GM13977 (cell line): ENCODE measurements around the gene KRTAP10-8.

Experiments used
- DNase-seq: peaks from one replicate; pipeline ENCODE4 v3.0.0; 2012; ENCODE audit warnings: low spot score
- in situ Hi-C: fragments of 300-500 bp; cut with MboI; formaldehyde crosslinking; loops from one replicate; pipeline ENCODE4 v1.12.0; 2022; ENCODE audit warnings: low sequenced_read_pairs, low pct_unique_long_range_greater_than_20kb, mixed read lengths, inconsistent platforms; ENCODE audit not compliant: unreplicated experiment
- TF ChIP-seq, protein P1 (sequence below): IDR thresholded peaks from 2 replicates; pipeline ENCODE4 v1.5.1; 2012; ENCODE audit warnings: mild to moderate bottlenecking, control low read depth; ENCODE audit not compliant: insufficient read depth; ENCODE audit errors: extremely low read depth, missing control alignments

KRTAP10-8 gene

DNA sequence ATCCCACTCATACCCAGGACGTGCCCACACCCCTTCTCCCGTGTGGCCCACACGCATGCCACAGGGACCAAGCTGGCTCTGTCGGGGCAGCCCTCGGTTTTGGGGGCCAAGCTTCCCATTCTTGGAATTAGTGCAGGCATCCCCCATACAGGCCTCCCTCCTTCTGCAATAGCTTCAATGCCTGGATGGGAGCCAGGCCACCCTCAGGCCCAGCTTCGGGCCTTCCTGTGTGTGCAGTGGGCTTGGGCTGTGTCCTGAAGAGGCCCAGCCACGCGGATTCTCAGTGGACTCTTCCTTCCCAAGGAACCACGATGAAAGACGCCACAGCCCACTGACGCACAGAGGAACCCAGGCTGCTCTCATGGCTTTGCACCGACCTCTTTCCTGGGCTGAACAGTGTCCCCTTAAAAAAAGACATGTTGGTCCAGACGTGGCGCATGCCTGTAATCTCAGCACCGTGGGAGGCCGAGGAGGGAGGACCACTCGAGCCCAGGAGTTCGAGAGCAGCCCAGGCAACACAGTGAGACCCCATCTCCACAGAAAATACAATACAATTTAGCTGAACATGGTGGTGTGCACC lies 37.7 kb downstream of the KRTAP10-8 start:
- TF ChIP-seq, protein P1, sequence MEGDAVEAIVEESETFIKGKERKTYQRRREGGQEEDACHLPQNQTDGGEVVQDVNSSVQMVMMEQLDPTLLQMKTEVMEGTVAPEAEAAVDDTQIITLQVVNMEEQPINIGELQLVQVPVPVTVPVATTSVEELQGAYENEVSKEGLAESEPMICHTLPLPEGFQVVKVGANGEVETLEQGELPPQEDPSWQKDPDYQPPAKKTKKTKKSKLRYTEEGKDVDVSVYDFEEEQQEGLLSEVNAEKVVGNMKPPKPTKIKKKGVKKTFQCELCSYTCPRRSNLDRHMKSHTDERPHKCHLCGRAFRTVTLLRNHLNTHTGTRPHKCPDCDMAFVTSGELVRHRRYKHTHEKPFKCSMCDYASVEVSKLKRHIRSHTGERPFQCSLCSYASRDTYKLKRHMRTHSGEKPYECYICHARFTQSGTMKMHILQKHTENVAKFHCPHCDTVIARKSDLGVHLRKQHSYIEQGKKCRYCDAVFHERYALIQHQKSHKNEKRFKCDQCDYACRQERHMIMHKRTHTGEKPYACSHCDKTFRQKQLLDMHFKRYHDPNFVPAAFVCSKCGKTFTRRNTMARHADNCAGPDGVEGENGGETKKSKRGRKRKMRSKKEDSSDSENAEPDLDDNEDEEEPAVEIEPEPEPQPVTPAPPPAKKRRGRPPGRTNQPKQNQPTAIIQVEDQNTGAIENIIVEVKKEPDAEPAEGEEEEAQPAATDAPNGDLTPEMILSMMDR, result no peak
- DNase-seq, result no peak
- in situ Hi-C loops, result no loop called here

DNA sequence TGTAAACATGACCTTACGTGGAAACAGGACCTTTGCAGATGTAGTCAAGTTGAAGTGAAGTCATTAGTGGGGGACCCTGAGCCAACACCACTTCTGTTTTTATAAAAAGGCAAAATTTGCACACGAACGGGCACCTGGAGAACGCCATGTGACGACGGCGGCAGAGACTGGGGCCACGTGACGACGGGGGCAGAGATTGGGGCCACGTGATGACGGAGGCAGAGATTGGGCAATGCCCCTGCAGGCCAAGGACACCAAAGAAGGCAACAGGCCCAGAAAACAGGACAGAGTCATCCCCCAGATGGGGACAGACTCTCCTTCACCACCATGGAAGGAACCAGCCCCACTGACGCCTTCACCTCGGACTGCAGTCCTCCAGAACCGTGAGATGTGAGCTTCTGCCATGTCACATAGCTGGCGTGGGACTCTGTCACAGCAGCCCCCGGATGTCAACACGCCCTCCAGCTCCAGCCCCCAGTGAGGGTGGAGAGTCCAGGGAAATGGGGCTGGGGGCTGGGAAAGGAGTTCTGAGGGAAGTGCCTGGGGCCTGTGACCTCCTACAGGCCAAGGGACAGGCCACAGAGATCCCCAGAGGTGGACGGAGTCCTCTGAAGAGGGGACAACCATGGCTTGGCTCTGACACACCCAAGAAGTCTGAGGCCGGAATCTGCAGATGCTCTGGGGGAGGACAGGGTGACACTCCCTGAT lies 38.5 kb downstream of the KRTAP10-8 start:
- no peak for DNase-seq
- TF ChIP-seq, protein P1, result no peak
- in situ Hi-C loops, result no loop called here

DNA sequence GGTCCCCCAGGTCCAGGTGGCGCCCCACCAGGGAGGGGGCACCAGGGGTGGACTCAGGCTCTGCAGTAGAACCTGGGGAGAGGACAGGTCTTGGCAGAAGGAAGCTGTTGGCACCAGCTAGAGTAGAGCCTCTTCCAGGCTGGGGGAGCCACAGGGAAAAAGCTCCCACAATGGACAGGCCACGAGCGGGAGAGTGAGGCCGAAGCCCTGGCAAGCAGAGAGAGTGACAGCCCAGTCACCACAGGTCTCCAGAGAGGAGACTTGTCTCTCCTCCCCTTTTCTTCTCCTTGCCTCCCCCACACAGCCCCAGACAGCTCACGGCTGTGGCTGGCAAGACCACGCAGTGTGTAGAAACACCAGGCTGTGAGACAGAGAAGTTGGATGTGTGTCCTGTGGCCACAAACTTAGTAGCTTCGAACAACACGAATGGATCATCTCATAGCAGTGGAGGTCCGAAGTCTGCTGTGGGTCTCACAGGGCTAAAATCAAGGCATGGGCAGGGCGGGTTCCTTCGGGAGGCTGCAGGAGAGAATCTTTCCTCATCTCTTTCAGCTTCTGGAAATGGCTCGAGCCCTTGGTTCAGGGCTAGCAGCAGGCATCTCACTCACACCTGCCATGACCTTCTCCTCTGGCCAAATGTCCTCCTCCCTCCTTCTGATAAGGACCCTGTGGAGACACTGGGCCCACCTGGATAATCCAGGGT lies 39.2 kb downstream of the KRTAP10-8 start:
- in situ Hi-C loops, result no loop called here
- DNase-seq, result no peak
- TF ChIP-seq, protein P1, result no peak

DNA sequence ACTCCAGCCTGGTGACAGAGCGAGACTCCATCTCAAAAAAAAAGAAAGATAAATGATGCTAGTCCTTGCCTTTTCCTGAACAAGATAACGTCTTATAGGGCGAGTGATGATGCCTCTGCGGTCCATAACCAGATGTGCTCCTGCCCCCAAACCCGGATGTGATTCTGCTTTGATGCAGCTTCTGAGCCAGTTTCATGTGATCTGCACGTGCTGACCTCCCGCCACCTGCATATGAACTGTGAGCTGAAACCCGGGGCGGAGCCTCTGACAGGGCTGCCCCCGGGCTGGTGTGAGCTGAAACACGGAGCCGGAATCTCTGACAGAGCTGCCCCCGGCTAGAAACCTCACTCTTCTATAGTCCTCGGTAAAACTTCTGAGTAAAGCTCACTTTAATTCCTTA lies 41.2 kb downstream of the KRTAP10-8 start:
- in situ Hi-C loops, result no loop called here
- DNase-seq, result no peak
- TF ChIP-seq, protein P1, result no peak

DNA sequence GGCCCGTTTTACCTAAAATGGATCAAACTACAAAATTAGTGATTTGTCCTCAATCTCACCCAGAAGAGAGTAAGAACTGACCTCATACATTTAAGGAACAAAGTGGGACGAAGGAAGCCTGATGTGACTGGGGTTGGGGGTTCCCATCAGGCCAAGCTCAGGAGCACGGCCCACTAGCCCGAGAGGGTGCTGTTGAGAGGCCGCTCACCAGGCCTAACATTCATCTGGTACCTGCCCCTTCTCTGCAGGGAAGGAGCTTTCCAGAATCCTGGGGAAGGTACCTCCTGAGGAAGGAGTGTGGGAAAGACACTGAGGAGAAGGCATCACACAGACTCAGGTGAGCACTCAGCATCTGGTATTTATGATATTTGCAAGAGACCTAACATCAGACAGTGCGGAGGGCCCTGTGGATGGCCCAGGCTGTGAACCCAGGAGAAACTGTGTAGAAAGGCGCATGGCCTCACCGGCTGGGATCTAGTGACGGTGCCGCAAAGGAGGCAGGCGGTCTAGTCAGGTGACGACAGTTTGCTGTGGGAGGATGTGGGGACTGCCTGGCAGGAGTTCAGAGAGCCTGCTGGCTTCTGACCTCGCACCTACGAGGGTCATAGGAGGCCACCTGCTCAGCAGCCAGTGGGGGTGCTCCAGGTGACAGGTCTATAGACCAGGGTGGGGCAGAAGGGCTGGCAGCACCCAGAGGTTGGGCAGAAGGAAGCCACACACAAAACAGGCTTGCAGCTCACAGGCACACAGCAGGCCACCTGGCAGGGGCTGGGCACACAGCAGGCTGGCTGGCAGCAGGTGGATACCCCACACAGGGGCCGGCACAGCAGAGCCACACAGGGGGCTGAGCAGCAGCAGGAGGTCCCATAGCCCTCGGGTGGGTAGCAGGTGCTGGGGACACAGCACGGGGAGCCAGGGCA lies 42.0 kb downstream of the KRTAP10-8 start:
- TF ChIP-seq, protein P1, result no peak

DNA sequence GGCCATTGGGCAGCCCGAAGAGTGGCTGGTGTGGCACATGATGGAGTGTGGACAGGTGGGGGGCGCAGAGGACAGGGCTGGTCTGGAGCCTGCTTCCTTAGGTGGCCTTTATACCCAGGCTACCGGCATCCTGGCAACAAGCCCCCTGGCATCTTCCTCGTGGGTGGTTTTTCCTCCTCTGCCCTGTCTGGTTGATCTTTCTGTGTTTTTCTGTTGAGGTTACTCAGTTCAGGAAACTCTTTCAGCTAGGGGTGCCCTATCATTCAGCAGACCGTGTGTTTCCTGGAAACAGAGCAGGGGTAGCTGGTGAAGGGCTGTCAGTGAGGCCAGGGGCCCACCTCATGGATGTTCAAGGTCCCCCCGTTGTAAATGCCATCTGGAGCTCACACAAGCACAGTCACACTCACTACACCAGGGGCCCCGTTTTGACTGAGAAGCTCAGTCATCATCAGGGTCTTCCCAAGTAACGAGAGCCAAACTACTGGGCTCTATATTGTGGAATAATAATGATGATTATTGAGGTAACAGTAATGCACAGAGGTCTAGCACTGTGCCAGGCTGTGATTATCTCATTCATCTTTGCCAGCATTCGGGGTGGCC lies 42.8 kb downstream of the KRTAP10-8 start, which contains the start of gene KRTAP12-4:
Gene KRTAP12-4 (minus strand): TSS at position 84 of the 600 bp plus-strand sequence. CDS start 45 bp downstream, at position 39.
- in situ Hi-C loops, result no loop called here
- DNase-seq, result no peak
- TF ChIP-seq, protein P1, result no peak

More for the DNA sequence above, 42.0 kb downstream of the KRTAP10-8 start:
- DNase-seq, result no peak
- in situ Hi-C loops, result no loop called here
